NCI-H82 (cell line): ENCODE measurements around the gene TMOD3.

Experiments
- DNase-seq: peaks from one replicate; lab custom pipeline; 2025; lab: John Stamatoyannopoulos, UW

TMOD3 gene

GRCh38 chr15:51908316-51908715, 78.9 kb downstream of the TMOD3 start:
- no peak for DNase-seq

GRCh38 chr15:51909584-51909983, 80.1 kb downstream of the TMOD3 start:
- DNase-seq, result no peak

GRCh38 chr15:51912528-51912927, 83.1 kb downstream of the TMOD3 start:
- no peak for DNase-seq

GRCh38 chr15:51917493-51917892, 88.0 kb downstream of the TMOD3 start:
- peak; percentile 49 for DNase-seq

- peak; percentile 31 for DNase-seq
Measured at GRCh38 chr15:51924156-51925068, 95.0 kb downstream of the TMOD3 start.

GRCh38 chr15:51926809-51927208, 97.4 kb downstream of the TMOD3 start:
- DNase-seq, result no peak

GRCh38 chr15:51931016-51931415, 101.6 kb downstream of the TMOD3 start:
- DNase-seq, result no peak

GRCh38 chr15:51931638-51932037, 102.2 kb downstream of the TMOD3 start:
- DNase-seq, result no peak

GRCh38 chr15:51932161-51932560, 102.7 kb downstream of the TMOD3 start:
- DNase-seq, result no peak

GRCh38 chr15:51935466-51936104, 106.1 kb downstream of the TMOD3 start:
- DNase-seq, result peak; percentile 54

- peak; percentile 54 for DNase-seq
Measured at GRCh38 chr15:51936105-51936478, 106.6 kb downstream of the TMOD3 start.

- peak; percentile 13 for DNase-seq
Measured at GRCh38 chr15:51938286-51938685, 108.8 kb downstream of the TMOD3 start.

GRCh38 chr15:51939216-51939615, 109.8 kb downstream of the TMOD3 start:
- DNase-seq, result no peak

GRCh38 chr15:51947124-51947523, 117.7 kb downstream of the TMOD3 start:
- DNase-seq, result no peak

- no peak for DNase-seq
Measured at GRCh38 chr15:51952805-51953204, 123.4 kb downstream of the TMOD3 start.

GRCh38 chr15:51955504-51955903, 126.1 kb downstream of the TMOD3 start:
- DNase-seq, result no peak
